Measurements from ENCODE around the gene GNG12.

Gene GNG12

GRCh38 chr1:67843746-67844145 is 10.5 kb upstream of the GNG12 start:
- DNase-seq (ENCODE audit: low spot score), result no peak
- TF ChIP-seq CTCF (IDR thresholded peaks at IDR 0.05; ENCODE audit: extremely low read depth, missing control alignments), result no peak

GRCh38 chr1:67843331-67843730 is 10.1 kb upstream of the GNG12 start:
- TF ChIP-seq CTCF (IDR thresholded peaks at IDR 0.05; ENCODE audit: extremely low read depth, missing control alignments), result no peak
- no peak for DNase-seq (ENCODE audit: low spot score)

GRCh38 chr1:67840449-67840848 is 7.2 kb upstream of the GNG12 start:
- DNase-seq (ENCODE audit: low spot score), result no peak

GRCh38 chr1:67839826-67840225 is 6.6 kb upstream of the GNG12 start:
- no peak for DNase-seq (ENCODE audit: low spot score)
- no peak for TF ChIP-seq CTCF (IDR thresholded peaks at IDR 0.05; ENCODE audit: extremely low read depth, missing control alignments)

More at GRCh38 chr1:67840449-67840848, 7.2 kb upstream of the GNG12 start:
- no peak for TF ChIP-seq CTCF (IDR thresholded peaks at IDR 0.05; ENCODE audit: extremely low read depth, missing control alignments)

- no peak for TF ChIP-seq CTCF (IDR thresholded peaks at IDR 0.05; ENCODE audit: extremely low read depth, missing control alignments)
- DNase-seq (ENCODE audit: low spot score), result no peak
Measured at GRCh38 chr1:67838180-67838910, 5.1 kb upstream of the GNG12 start.

GRCh38 chr1:67836769-67837168 is 3.5 kb upstream of the GNG12 start:
- DNase-seq (ENCODE audit: low spot score), result no peak
- no peak for TF ChIP-seq CTCF (IDR thresholded peaks at IDR 0.05; ENCODE audit: extremely low read depth, missing control alignments)

- DNase-seq (ENCODE audit: low spot score), result no peak
- no peak for TF ChIP-seq CTCF (IDR thresholded peaks at IDR 0.05; ENCODE audit: extremely low read depth, missing control alignments)
Measured at GRCh38 chr1:67835663-67836452, 2.6 kb upstream of the GNG12 start.

Data from GM20000 (cell line).